HepG2 (cell line): ENCODE measurements around the gene NBPF1. TPM values are rescaled to one million over a fixed set of nuclear protein-coding genes. Genes with fewer than 3 reads are reported as not detected.

Source experiments
- BCL6 ChIP-seq: IDR thresholded peaks from 2 replicates; pipeline ENCODE4 v1.6.1; 2016; ENCODE audit warnings: missing genetic modification reagents, missing compliant biosample characterization
- CHD2 ChIP-seq: IDR thresholded peaks from 2 replicates; pipeline ENCODE4 v1.6.1; 2011; ENCODE audit warnings: low read depth, low read length, improper control_type of control experiment
- CREB3 ChIP-seq: sonication (generic); formaldehyde crosslinking; IDR thresholded peaks from 2 replicates; pipeline ENCODE4 v1.5.0; 2020; ENCODE audit warnings: missing genetic modification reagents
- HCFC1 ChIP-seq: fragments of 150-350 bp; IDR thresholded peaks from 2 replicates; pipeline ENCODE4 v1.6.1; 2014; ENCODE audit warnings: low read depth, low read length
- IRX3 ChIP-seq: sonication (generic); formaldehyde crosslinking; IDR thresholded peaks from 2 replicates; pipeline ENCODE4 v1.8.1; 2023; ENCODE audit warnings: mild to moderate bottlenecking, low read depth, missing genetic modification reagents, borderline replicate concordance
- KDM3A ChIP-seq: IDR thresholded peaks from 2 replicates; pipeline ENCODE4 v1.6.1; 2018; ENCODE audit warnings: low read depth, missing compliant biosample characterization
- NFATC3 ChIP-seq: sonication (generic); formaldehyde crosslinking; IDR thresholded peaks from 2 replicates; pipeline ENCODE4 v1.5.1; 2020; ENCODE audit warnings: mild to moderate bottlenecking, missing genetic modification reagents
- PTBP1 ChIP-seq: fragments of 200-400 bp; formaldehyde crosslinking; IDR thresholded peaks from 2 replicates; pipeline ENCODE4 v1.6.1; 2018; ENCODE audit warnings: low read length, low read depth; ENCODE audit not compliant: poor library complexity, severe bottlenecking
- ZBTB42 ChIP-seq: sonication (generic); formaldehyde crosslinking; IDR thresholded peaks from 2 replicates; pipeline ENCODE4 v1.5.0; 2020; ENCODE audit warnings: mild to moderate bottlenecking, missing genetic modification reagents
- ZFY ChIP-seq: sonication (generic); formaldehyde crosslinking; IDR thresholded peaks from 2 replicates; pipeline ENCODE4 v1.4.0; 2020; ENCODE audit warnings: missing genetic modification reagents
- ZHX2 ChIP-seq, 2 experiments: sonication (generic) in 1 of 2; formaldehyde crosslinking in 1 of 2; IDR thresholded peaks; 2 replicates each; pipeline versions ENCODE4 v1.6.1 to v1.9.0; 2014 to 2022; ENCODE audit warnings: antibody characterized with exemption in 1 of 2, borderline replicate concordance in 1 of 2, inconsistent platforms in 1 of 2, low read depth in 1 of 2, missing genetic modification reagents in 1 of 2
- ZNF20 ChIP-seq: sonication (generic); formaldehyde crosslinking; IDR thresholded peaks from 2 replicates; pipeline ENCODE4 v1.4.0; 2020; ENCODE audit warnings: mild to moderate bottlenecking, moderate library complexity, missing genetic modification reagents
- ZNF232 ChIP-seq: sonication (generic); formaldehyde crosslinking; IDR thresholded peaks from 2 replicates; pipeline ENCODE4 v1.4.0; 2020; ENCODE audit warnings: missing genetic modification reagents, borderline replicate concordance
- ZNF766 ChIP-seq: sonication (generic); formaldehyde crosslinking; IDR thresholded peaks from 2 replicates; pipeline ENCODE4 v1.5.0; 2020; ENCODE audit warnings: missing genetic modification reagents, borderline replicate concordance
- polyA plus RNA-seq, 8 experiments: library from polyadenylated mRNA; depleted of rRNA in 3 of 8; stranded (reverse) in 7 of 8; unstranded in 1 of 8; fragments of >200 nt; fragmentation: Illumina TruSeq in 4 of 8; extraction: Trizol in 4 of 8; gene quantifications; 2 replicates each; pipeline versions ENCODE4 v1.2.1 to v1.2.3, GENCODE V29; 2011 to 2016; ENCODE audit warnings: low read depth in 4 of 8, missing spikeins in 1 of 8, mixed read lengths in 1 of 8; ENCODE audit not compliant: insufficient read depth in 1 of 8
- total RNA-seq, 5 experiments: library from RNA; depleted of rRNA; stranded (reverse); fragments of >200 nt; fragmentation: Illumina TruSeq; extraction: Trizol; gene quantifications; 2 replicates each; pipeline ENCODE4 v1.2.3, GENCODE V29; 2016; ENCODE audit warnings: low read depth in 1 of 5
- TF ChIP-seq, protein P1 (sequence below): sonication (generic); formaldehyde crosslinking; IDR thresholded peaks from 2 replicates; pipeline ENCODE4 v1.5.0; 2020; ENCODE audit warnings: missing genetic modification reagents

Gene NBPF1
- total and polyA plus RNA-seq, 2 of the 13 experiments (the other 11 are each of a cell fraction or from before 2014, with no cell fraction given): 30.3 to 35.6 TPM

DNA sequence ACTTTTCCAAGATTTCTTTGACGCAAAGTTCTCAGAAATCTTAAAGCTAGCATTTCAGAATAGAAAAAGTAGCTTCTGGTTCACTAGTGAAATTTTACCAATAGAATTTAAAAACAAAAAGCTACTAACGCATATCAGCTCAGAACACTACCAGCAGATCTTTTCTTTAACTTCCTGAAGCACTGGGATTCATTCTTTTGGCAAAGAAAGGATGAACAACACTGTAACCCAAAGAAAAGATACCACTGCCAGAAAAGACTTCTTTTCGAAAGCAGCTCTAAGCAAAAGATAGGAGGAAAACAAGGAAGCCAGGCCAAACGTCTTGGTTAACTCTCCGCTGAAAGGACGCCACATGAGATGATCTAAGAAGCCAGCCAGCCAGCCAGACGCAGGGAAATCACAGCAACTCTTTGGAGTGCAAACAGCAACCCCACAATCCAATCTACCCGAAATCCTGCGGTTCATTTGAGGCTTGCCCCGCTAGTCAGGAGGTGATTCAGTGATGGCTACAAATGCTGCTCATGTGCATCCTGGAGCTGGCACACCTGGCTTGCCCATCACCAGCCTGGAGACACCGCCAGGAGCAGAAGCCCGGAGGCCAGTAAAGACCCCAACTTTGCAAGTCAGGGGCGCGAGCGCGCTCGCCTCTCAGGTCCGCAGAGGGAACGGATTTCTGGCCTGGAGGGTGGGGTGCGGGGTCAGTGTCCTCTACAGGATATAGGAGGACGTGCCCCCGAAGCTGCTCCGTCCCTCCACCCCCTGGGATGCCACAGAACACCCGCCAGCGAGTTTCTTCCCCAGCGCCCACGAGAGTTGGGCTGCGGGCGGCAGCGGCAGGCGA, 812 bp downstream of the NBPF1 start (continued):
- TF ChIP-seq NFATC3 (CRISPR knock-in tag) (0 out of 2 replicates have a peak, but pooled peaks have one; percentile 68), CREB3 (peak; percentile 90; the same call in 1 of the 2 replicates), ZFY (CRISPR knock-in tag) (no peak; the same call in 1 of the 2 replicates), IRX3 (CRISPR knock-in tag) (no peak), BCL6 (CRISPR knock-in tag) (no peak), PTBP1 (peak; percentile 64), ZHX2 (IDR thresholded peaks at IDR 0.05; ENCODE audit: low read depth) (no peak), ZHX2 (CRISPR knock-in tag; IDR thresholded peaks at IDR 0.05; ENCODE audit: borderline replicate concordance) (peak; percentile 81), ZBTB42 (CRISPR knock-in tag) (no peak), KDM3A (CRISPR knock-in tag) (no peak), ZNF232 (CRISPR knock-in tag) (0 out of 2 replicates have a peak, but pooled peaks have one; percentile 26), CHD2 (peak; percentile 30), HCFC1 (no peak), ZNF20 (CRISPR knock-in tag) (no peak), ZNF766 (CRISPR knock-in tag) (no peak)
- TF ChIP-seq, protein P1, sequence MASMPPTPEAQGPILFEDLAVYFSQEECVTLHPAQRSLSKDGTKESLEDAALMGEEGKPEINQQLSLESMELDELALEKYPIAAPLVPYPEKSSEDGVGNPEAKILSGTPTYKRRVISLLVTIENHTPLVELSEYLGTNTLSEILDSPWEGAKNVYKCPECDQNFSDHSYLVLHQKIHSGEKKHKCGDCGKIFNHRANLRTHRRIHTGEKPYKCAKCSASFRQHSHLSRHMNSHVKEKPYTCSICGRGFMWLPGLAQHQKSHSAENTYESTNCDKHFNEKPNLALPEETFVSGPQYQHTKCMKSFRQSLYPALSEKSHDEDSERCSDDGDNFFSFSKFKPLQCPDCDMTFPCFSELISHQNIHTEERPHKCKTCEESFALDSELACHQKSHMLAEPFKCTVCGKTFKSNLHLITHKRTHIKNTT (CRISPR knock-in tag): no peak
